Measurements from ENCODE around the gene SNX6. TPM values are rescaled to one million over a fixed set of nuclear protein-coding genes. Genes with fewer than 3 reads are reported as not detected.
A peak's percentile ranks its signal among the peaks of the same experiment; 100 is the strongest.

SNX6 gene
- total RNA-seq, 1 donor from 2014 or later = 60.4 TPM

DNA sequence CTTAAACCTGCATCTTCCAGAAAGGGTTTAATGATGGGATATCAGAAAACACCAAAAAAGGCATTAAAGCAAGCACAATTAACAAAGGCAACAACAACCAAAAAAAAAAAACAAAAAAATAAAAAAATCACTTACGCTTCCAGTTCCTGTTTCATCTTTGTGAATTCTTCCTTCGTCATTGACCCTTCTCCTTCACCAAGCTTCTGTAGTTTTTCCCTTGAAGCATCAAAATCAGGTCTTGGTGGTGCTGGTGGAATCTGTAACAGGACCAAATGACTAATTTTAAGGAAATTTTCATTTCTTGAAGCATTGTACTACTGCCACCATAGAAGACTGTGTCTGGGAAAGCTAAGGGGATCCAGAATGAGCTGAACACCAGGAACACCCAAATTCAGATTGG, 24.5 kb downstream of the SNX6 start:
- Histone ChIP-seq H3K4me3 (no peak overlapping the region), H3K27ac (replicated peaks) (no peak overlapping the region), H3K36me3 (peaks cover 93% of the 10 kb centered on the region), H3K4me1 (no peaks in the 10 kb centered on the region), H3K9me3 (replicated peaks) (no peaks in the 10 kb centered on the region), H3K27me3 (ENCODE audit: low read depth) (no peaks in the 10 kb centered on the region)
- TF ChIP-seq, protein P1, sequence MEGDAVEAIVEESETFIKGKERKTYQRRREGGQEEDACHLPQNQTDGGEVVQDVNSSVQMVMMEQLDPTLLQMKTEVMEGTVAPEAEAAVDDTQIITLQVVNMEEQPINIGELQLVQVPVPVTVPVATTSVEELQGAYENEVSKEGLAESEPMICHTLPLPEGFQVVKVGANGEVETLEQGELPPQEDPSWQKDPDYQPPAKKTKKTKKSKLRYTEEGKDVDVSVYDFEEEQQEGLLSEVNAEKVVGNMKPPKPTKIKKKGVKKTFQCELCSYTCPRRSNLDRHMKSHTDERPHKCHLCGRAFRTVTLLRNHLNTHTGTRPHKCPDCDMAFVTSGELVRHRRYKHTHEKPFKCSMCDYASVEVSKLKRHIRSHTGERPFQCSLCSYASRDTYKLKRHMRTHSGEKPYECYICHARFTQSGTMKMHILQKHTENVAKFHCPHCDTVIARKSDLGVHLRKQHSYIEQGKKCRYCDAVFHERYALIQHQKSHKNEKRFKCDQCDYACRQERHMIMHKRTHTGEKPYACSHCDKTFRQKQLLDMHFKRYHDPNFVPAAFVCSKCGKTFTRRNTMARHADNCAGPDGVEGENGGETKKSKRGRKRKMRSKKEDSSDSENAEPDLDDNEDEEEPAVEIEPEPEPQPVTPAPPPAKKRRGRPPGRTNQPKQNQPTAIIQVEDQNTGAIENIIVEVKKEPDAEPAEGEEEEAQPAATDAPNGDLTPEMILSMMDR (IDR thresholded peaks at IDR 0.05; ENCODE audit: borderline replicate concordance) = no peak
- no peak for DNase-seq
- intact Hi-C loops (cut with micrococcal nuclease) = no loop called here

DNA sequence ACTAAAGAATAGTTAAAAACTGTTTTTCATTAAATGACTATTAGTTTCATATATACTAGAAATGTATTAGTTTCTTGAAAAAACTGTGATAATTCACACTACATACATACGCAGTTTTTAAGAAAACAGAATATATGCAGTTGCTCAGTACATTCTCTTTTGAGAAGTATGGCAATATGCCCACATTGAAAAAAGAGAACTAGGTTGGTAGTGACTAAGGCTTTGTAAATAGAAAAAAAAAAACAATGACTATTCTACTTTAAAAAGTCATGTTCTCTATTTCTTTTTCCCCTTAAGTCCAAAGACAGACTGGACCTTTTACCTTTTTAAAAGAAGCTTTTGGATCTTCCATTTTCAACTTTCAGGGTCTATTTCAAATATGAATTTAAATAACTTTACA, 25.0 kb downstream of the SNX6 start:
- H3K4me1 ChIP-seq = no peaks in the 10 kb centered on the region
- TF ChIP-seq, protein P1 (IDR thresholded peaks at IDR 0.05; ENCODE audit: borderline replicate concordance) = no peak
- DNase-seq = no peak
- peaks cover 98% of the 10 kb centered on the region for H3K36me3 ChIP-seq
- H3K9me3 ChIP-seq (replicated peaks) = no peaks in the 10 kb centered on the region
- no peaks in the 10 kb centered on the region for H3K27me3 ChIP-seq (ENCODE audit: low read depth)
- H3K4me3 ChIP-seq = no peak overlapping the region
- intact Hi-C loops (cut with micrococcal nuclease) = no loop called here
- no peak overlapping the region for H3K27ac ChIP-seq (replicated peaks)

DNA sequence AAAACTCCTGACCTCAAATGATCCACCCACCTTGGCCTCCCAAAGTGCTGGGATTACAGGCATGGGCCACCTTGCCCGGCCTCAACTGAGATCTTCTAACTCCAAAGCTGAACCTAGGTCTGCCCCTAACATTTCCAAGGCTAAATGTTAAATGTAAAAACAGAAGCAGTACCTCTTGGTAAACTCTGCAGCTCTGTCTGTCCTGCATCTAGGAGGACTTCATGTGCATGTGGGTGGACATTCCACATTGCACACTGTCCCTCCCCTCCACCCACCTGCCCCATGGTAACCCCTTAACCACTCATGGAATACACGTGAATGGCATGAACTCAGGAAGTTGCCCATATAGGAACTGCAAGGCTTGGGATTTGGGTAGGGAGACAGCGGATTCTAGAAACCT, 33.1 kb downstream of the SNX6 start:
- intact Hi-C loops (cut with micrococcal nuclease) = no loop called here
- H3K9me3 ChIP-seq (replicated peaks) = no peaks in the 10 kb centered on the region
- TF ChIP-seq, protein P1 (IDR thresholded peaks at IDR 0.05; ENCODE audit: borderline replicate concordance) = no peak
- H3K27ac ChIP-seq (replicated peaks) = no peak overlapping the region
- H3K4me1 ChIP-seq = peaks cover 22% of the 10 kb centered on the region
- no peak for DNase-seq
- peaks cover 99% of the 10 kb centered on the region for H3K36me3 ChIP-seq
- no peaks in the 10 kb centered on the region for H3K27me3 ChIP-seq (ENCODE audit: low read depth)
- no peak overlapping the region for H3K4me3 ChIP-seq

DNA sequence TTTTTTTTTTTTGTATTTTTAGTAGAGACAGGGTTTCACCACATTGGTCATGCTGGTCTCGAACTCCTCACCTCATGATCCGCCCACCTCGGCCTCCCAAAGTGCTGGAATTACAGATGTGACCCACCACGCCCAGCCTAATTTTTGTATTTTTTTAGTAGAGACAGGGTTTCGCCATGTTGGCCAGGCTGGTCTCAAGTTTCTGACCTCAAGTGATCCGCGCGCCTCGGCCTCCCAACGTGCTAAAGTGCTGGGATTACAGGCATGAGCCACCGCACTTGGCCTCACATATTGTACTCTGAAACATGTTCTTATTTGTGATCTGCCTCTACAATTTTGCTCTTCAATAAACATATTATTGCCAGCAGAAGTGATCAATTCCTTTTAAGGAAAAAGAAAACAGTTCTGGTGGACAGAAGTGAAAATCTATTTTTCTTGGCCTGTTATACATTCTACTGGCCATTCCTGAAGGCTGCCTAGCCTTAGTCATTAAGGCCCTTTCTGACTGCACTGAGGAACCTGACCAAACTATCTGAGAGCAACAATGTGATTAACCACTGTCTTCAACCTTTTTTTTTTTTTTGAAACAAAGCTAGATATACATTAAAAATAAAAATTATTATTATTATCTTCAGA, 36.1 kb downstream of the SNX6 start:
- H3K27me3 ChIP-seq (ENCODE audit: low read depth) = no peaks in the 10 kb centered on the region
- TF ChIP-seq, protein P1 (IDR thresholded peaks at IDR 0.05; ENCODE audit: borderline replicate concordance) = no peak
- peaks cover 99% of the 10 kb centered on the region for H3K36me3 ChIP-seq
- no peak overlapping the region for H3K4me3 ChIP-seq
- H3K9me3 ChIP-seq (replicated peaks) = no peaks in the 10 kb centered on the region
- peaks cover 29% of the 10 kb centered on the region for H3K4me1 ChIP-seq
- intact Hi-C loops (cut with micrococcal nuclease) = no loop called here
- no peak for DNase-seq
- H3K27ac ChIP-seq (replicated peaks) = peak overlapping the region; percentile 56

DNA sequence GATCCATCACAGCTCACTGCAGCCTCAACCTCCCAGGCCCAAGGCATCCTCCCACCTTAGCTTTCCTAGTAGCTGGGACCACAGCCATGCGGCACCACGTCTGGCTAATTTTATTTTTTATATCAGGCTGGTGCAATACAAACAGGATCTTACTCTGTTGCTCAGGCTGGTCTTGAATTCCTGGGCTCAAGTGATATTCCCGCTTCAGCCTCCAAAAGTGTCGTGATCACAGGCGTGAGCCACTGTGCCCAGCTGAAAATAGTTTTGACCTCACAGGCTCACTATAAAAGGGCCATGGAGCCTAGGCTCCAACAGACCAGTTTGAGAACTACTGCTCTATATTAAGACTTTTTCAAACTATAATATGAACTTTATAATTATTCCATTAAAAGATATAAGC, 37.3 kb downstream of the SNX6 start:
- H3K27ac ChIP-seq (replicated peaks) = peak overlapping the region; percentile 56
- H3K27me3 ChIP-seq (ENCODE audit: low read depth) = no peaks in the 10 kb centered on the region
- no peak for DNase-seq
- no peak overlapping the region for H3K4me3 ChIP-seq
- peaks cover 99% of the 10 kb centered on the region for H3K36me3 ChIP-seq
- TF ChIP-seq, protein P1 (IDR thresholded peaks at IDR 0.05; ENCODE audit: borderline replicate concordance) = no peak
- no peaks in the 10 kb centered on the region for H3K9me3 ChIP-seq (replicated peaks)
- peaks cover 29% of the 10 kb centered on the region for H3K4me1 ChIP-seq
- intact Hi-C loops (cut with micrococcal nuclease) = no loop called here
